Fibroblast of lung (primary cell): ENCODE results near the gene ZNRF3. TPM values are rescaled to one million over a fixed set of nuclear protein-coding genes. Genes with fewer than 3 reads are reported as not detected.

Experiments
- DNase-seq, 2 donors: peaks; one replicate each; pipeline versions ENCODE4 v3.0.0 to v3.0.0-alpha.2; 2010; ENCODE audit warnings: low read depth in 2 of 2
- H2AFZ ChIP-seq: 2 replicates; pipeline ENCODE4 v1.5.1; 2012; ENCODE audit warnings: low read length, control low read depth, inconsistent platforms
- H3K27ac ChIP-seq: 2 replicates; pipeline ENCODE4 v1.5.1; 2011; ENCODE audit warnings: low read length, control low read depth; ENCODE audit not compliant: insufficient read depth
- H3K27me3 ChIP-seq: 2 replicates; pipeline ENCODE4 v1.5.1; 2011; ENCODE audit warnings: mild to moderate bottlenecking, low read length; ENCODE audit not compliant: control insufficient read depth, insufficient read depth
- H3K36me3 ChIP-seq: 2 replicates; pipeline ENCODE4 v1.5.1; 2011; ENCODE audit warnings: low read length; ENCODE audit not compliant: control insufficient read depth, insufficient read depth
- H3K4me1 ChIP-seq: 2 replicates; pipeline ENCODE4 v1.5.1; 2011; ENCODE audit warnings: low read length; ENCODE audit not compliant: control insufficient read depth, insufficient read depth; ENCODE audit errors: extremely low read depth
- H3K4me2 ChIP-seq: 2 replicates; pipeline ENCODE4 v1.5.1; 2011; ENCODE audit warnings: low read length, control low read depth; ENCODE audit not compliant: insufficient read depth; ENCODE audit errors: extremely low read depth
- H3K4me3 ChIP-seq, 4 experiments: fragments of 200-600 bp in 1 of 4; sonication (generic) in 1 of 4; replicated peaks in 1 of 4; 2 replicates each; pipeline ENCODE4 v1.5.1; 2011 to 2016; ENCODE audit warnings: low read length in 4 of 4, low read depth in 3 of 4, mild to moderate bottlenecking in 3 of 4, control low read depth in 2 of 4, inconsistent platforms in 1 of 4, mixed read lengths in 1 of 4; ENCODE audit not compliant: insufficient read depth in 1 of 4; ENCODE audit errors: control extremely low read depth in 1 of 4
- H3K79me2 ChIP-seq: 2 replicates; pipeline ENCODE4 v1.5.1; 2012; ENCODE audit warnings: mild to moderate bottlenecking, low read length, inconsistent platforms; ENCODE audit not compliant: control insufficient read depth, insufficient read depth
- H3K9ac ChIP-seq: 2 replicates; pipeline ENCODE4 v1.5.1; 2011; ENCODE audit warnings: mild to moderate bottlenecking, low read length, control low read depth; ENCODE audit not compliant: insufficient read depth
- H3K9me3 ChIP-seq: 2 replicates; pipeline ENCODE4 v1.5.1; 2012; ENCODE audit warnings: low read depth, low read length; ENCODE audit not compliant: control insufficient read depth, insufficient read depth
- H4K20me1 ChIP-seq: 2 replicates; pipeline ENCODE4 v1.5.1; 2011; ENCODE audit warnings: low read length; ENCODE audit not compliant: control insufficient read depth, insufficient read depth; ENCODE audit errors: extremely low read depth
- EZH2 ChIP-seq: IDR thresholded peaks from 2 replicates; pipeline ENCODE4 v1.5.1; 2012; ENCODE audit warnings: low read length, control low read depth, mild to moderate bottlenecking; ENCODE audit errors: missing control alignments
- polyA plus RNA-seq, 2 donors: library from polyadenylated mRNA; depleted of rRNA in 1 of 2; stranded (reverse) in 1 of 2; unstranded in 1 of 2; fragments of >200 nt; gene quantifications; 2 replicates each; pipeline ENCODE4 v1.2.1, GENCODE V29; 2011 to 2012; ENCODE audit warnings: missing spikeins in 1 of 2
- total RNA-seq: library from RNA; depleted of rRNA; stranded (reverse); fragments of >200 nt; gene quantifications from 2 replicates; pipeline ENCODE4 v1.2.1, GENCODE V29; 2014
- TF ChIP-seq, protein P1 (sequence below), 2 donors: IDR thresholded peaks in 1 of 2; conservative IDR thresholded peaks in 1 of 2; 1 replicate in 1 of 2; 2 replicates in 1 of 2; pipeline ENCODE4 v1.5.1; 2011 to 2012; ENCODE audit warnings: low read length in 2 of 2, control low read depth in 1 of 2, inconsistent platforms in 1 of 2, low read depth in 1 of 2, mild to moderate bottlenecking in 1 of 2

ZNRF3 gene
- total and polyA plus RNA-seq, 2 donors (not counting 1 experiment from before 2014, with no cell fraction given), result 1.1 to 2.6 TPM

DNA sequence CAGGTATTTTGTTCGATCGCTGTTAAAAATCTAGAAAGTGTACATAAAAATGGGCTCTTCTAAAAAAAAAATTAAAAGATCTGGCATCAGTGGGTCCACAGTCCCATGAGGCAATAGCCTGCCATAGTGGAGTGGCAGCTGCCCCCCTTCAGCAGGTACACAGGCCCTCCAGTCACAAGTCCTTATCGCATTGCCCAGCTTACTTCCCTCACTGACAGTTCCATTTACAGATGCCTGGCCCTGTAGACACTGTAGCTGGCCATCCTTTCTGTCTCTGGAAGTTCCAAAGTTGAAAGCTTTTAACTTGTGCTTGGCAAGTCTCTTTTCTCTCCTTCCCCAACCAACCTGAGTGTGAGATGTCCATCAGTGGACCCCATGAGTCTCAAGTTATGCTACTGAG lies 11.4 kb downstream of the ZNRF3 start:
- Histone ChIP-seq H3K4me2 (no peak overlapping the region), H3K27me3 (no peaks in the 10 kb centered on the region), H3K79me2 (no peaks in the 10 kb centered on the region), H3K9ac (no peak overlapping the region), H4K20me1 (no peaks in the 10 kb centered on the region), H3K9me3 (no peaks in the 10 kb centered on the region), H3K4me1 (peaks cover 4% of the 10 kb centered on the region), H3K36me3 (no peaks in the 10 kb centered on the region), H3K27ac (no peak overlapping the region), H2AFZ (no peak overlapping the region), H3K4me3 (no peak overlapping the region)
- no peak for DNase-seq
- TF ChIP-seq EZH2, result no peak
- TF ChIP-seq, protein P1, sequence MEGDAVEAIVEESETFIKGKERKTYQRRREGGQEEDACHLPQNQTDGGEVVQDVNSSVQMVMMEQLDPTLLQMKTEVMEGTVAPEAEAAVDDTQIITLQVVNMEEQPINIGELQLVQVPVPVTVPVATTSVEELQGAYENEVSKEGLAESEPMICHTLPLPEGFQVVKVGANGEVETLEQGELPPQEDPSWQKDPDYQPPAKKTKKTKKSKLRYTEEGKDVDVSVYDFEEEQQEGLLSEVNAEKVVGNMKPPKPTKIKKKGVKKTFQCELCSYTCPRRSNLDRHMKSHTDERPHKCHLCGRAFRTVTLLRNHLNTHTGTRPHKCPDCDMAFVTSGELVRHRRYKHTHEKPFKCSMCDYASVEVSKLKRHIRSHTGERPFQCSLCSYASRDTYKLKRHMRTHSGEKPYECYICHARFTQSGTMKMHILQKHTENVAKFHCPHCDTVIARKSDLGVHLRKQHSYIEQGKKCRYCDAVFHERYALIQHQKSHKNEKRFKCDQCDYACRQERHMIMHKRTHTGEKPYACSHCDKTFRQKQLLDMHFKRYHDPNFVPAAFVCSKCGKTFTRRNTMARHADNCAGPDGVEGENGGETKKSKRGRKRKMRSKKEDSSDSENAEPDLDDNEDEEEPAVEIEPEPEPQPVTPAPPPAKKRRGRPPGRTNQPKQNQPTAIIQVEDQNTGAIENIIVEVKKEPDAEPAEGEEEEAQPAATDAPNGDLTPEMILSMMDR (conservative IDR thresholded peaks at IDR 0.05 in 1 of 2, IDR thresholded peaks at IDR 0.05 in 1 of 2; ENCODE audit: low read depth in 1 of 2, low read length in 2 of 2), result no peak

DNA sequence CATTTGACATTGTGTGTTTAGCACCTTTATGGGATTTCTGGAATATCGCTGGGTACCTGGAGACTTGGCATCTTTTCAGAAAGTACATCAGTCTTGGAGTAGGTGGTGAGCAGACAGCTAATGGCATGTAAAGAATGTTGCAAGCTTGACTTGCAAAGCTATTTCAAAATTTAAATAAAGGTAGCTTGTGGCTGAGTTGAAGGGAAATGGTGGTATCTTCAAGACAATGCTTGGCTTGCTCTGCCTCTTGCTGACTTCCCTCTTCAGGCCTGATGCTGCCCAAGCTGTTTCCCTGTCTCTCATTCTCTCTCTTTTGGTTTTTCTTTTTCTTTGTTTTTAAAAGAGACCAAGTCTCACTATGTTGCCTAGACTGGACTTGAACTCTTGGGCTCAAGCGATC lies 13.2 kb downstream of the ZNRF3 start:
- no peaks in the 10 kb centered on the region for H3K27me3 ChIP-seq
- DNase-seq, result no peak
- no peaks in the 10 kb centered on the region for H4K20me1 ChIP-seq
- no peaks in the 10 kb centered on the region for H3K9me3 ChIP-seq
- H3K9ac ChIP-seq, result no peak overlapping the region
- TF ChIP-seq, protein P1 (conservative IDR thresholded peaks at IDR 0.05 in 1 of 2, IDR thresholded peaks at IDR 0.05 in 1 of 2; ENCODE audit: low read depth in 1 of 2, low read length in 2 of 2), result no peak
- TF ChIP-seq EZH2, result no peak
- no peaks in the 10 kb centered on the region for H3K79me2 ChIP-seq
- H3K36me3 ChIP-seq, result no peaks in the 10 kb centered on the region
- no peak overlapping the region for H2AFZ ChIP-seq
- no peak overlapping the region for H3K27ac ChIP-seq
- H3K4me2 ChIP-seq, result no peak overlapping the region
- H3K4me3 ChIP-seq, result no peak overlapping the region
- peaks cover 6% of the 10 kb centered on the region for H3K4me1 ChIP-seq

DNA sequence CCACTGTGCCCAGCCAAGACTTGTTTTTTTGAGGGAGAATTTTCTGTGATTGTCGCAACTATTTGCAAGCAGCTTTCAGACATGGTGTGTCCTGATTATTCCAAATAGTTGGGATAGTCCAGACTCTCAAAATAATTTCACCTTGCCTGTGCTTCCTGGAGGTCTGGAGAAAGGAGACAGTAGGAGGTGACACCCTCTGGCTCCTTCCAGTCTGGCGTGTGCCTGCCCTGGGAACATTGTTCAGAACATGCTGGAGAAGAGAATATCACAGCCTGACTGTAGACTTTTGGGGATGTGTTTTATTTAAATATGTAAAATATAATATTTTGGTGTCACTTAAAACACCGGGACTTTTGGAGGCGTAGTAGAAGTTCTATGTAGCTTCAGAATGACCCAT lies 14.9 kb downstream of the ZNRF3 start:
- H3K9me3 ChIP-seq, result no peaks in the 10 kb centered on the region
- no peak overlapping the region for H3K9ac ChIP-seq
- peaks cover 3% of the 10 kb centered on the region for H3K79me2 ChIP-seq
- no peak overlapping the region for H2AFZ ChIP-seq
- H3K27ac ChIP-seq, result no peak overlapping the region
- H3K36me3 ChIP-seq, result no peaks in the 10 kb centered on the region
- H3K4me2 ChIP-seq, result no peak overlapping the region
- no peak overlapping the region for H3K4me3 ChIP-seq
- no peak for DNase-seq
- no peaks in the 10 kb centered on the region for H3K27me3 ChIP-seq
- TF ChIP-seq, protein P1 (conservative IDR thresholded peaks at IDR 0.05 in 1 of 2, IDR thresholded peaks at IDR 0.05 in 1 of 2; ENCODE audit: low read depth in 1 of 2, low read length in 2 of 2), result no peak
- TF ChIP-seq EZH2, result no peak
- H4K20me1 ChIP-seq, result no peaks in the 10 kb centered on the region
- peaks cover 12% of the 10 kb centered on the region for H3K4me1 ChIP-seq
